IMR-90 (cell line): ENCODE data around the gene SSX2IP. TPM values are rescaled to one million over a fixed set of nuclear protein-coding genes. Genes with fewer than 3 reads are reported as not detected.

ENCODE experiments used
- ATAC-seq: fragments of 200-7000 bp; cut with Tn5 transposase; 2 replicates; pipeline ENCODE4 v1.9.1; 2020; ENCODE audit warnings: low read depth, mild to moderate bottlenecking, moderate library complexity
- BruUV-seq: library from RNA; stranded (reverse); fragments of 400-500 nt; replicated peaks from 2 replicates; lab custom pipeline; 2021; lab: Mats Ljungman, UMichigan
- CTCF ChIA-PET: fragments of 300-600 bp; formaldehyde crosslinking; extraction: SDS; loops from one replicate; lab custom pipeline; 2021; ENCODE audit warnings: antibody characterized with exemption; lab: Yijun Ruan, JAX
- POLR2A ChIA-PET: fragments of 300-600 bp; sonication (Branson Sonifier 250); formaldehyde crosslinking; loops from one replicate; lab custom pipeline; 2022; ENCODE audit warnings: antibody characterized with exemption; ENCODE audit not compliant: unreplicated experiment; lab: Charles Lee
- DNase-seq: peaks from one replicate; pipeline ENCODE4 v3.0.0; 2013
- H2AFZ ChIP-seq: replicated peaks from 2 replicates; pipeline ENCODE3; 2013; ENCODE audit warnings: low read length, mild to moderate bottlenecking; ENCODE audit not compliant: poor library complexity
- H2AK5ac ChIP-seq: 2 replicates; pipeline ENCODE4 v1.6.1; 2013; ENCODE audit warnings: low read depth, low read length, inconsistent platforms
- H2AK9ac ChIP-seq: replicated peaks from 2 replicates; pipeline ENCODE3; 2013; ENCODE audit warnings: mild to moderate bottlenecking, low read depth, low read length, moderate library complexity; ENCODE audit not compliant: poor library complexity
- H2BK120ac ChIP-seq: 2 replicates; pipeline ENCODE4 v1.6.1; 2013; ENCODE audit warnings: low read depth, low read length, inconsistent platforms
- H2BK15ac ChIP-seq: 3 replicates; pipeline ENCODE4 v1.6.1; 2013; ENCODE audit warnings: low read depth, low read length, inconsistent platforms
- H2BK20ac ChIP-seq: 2 replicates; pipeline ENCODE4 v1.6.1; 2013; ENCODE audit warnings: low read depth, mild to moderate bottlenecking, inconsistent platforms, low read length, moderate library complexity
- H2BK5ac ChIP-seq: 2 replicates; pipeline ENCODE4 v1.6.1; 2013; ENCODE audit warnings: mild to moderate bottlenecking, low read depth, low read length, inconsistent platforms; ENCODE audit not compliant: poor library complexity, severe bottlenecking
- H3K14ac ChIP-seq: replicated peaks from 2 replicates; pipeline ENCODE4 v1.6.1; 2013; ENCODE audit warnings: low read depth, low read length, inconsistent platforms
- H3K18ac ChIP-seq: 2 replicates; pipeline ENCODE4 v1.6.1; 2013; ENCODE audit warnings: low read depth, low read length, control low read depth
- H3K23ac ChIP-seq: 2 replicates; pipeline ENCODE4 v1.6.1; 2013; ENCODE audit warnings: low read depth, low read length, inconsistent platforms
- H3K27ac ChIP-seq: 2 replicates; pipeline ENCODE4 v1.5.1; 2013; ENCODE audit warnings: mild to moderate bottlenecking, control low read depth, low read length; ENCODE audit not compliant: insufficient read depth
- H3K27me3 ChIP-seq: 2 replicates; pipeline ENCODE4 v1.6.1; 2013; ENCODE audit warnings: low read length; ENCODE audit not compliant: control insufficient read depth, insufficient read depth
- H3K36me3 ChIP-seq: 2 replicates; pipeline ENCODE4 v1.6.1; 2013; ENCODE audit warnings: low read length, mixed read lengths; ENCODE audit not compliant: control insufficient read depth, insufficient read depth
- H3K4ac ChIP-seq: 2 replicates; pipeline ENCODE4 v1.6.1; 2013; ENCODE audit warnings: low read depth, low read length, inconsistent platforms
- H3K4me1 ChIP-seq: 2 replicates; pipeline ENCODE4 v1.6.1; 2013; ENCODE audit warnings: low read length, mixed read lengths; ENCODE audit not compliant: control insufficient read depth, insufficient read depth
- H3K4me2 ChIP-seq: 2 replicates; pipeline ENCODE4 v1.6.1; 2013; ENCODE audit warnings: low read depth, mild to moderate bottlenecking, control low read depth, low read length, moderate library complexity
- H3K4me3 ChIP-seq: 2 replicates; pipeline ENCODE4 v1.5.1; 2013; ENCODE audit warnings: low read depth, mild to moderate bottlenecking, control low read depth, low read length, moderate library complexity; ENCODE audit not compliant: insufficient read depth
- H3K56ac ChIP-seq: 2 replicates; pipeline ENCODE4 v1.6.1; 2013; ENCODE audit warnings: low read length, inconsistent platforms; ENCODE audit not compliant: insufficient read depth; ENCODE audit errors: extremely low read depth
- H3K79me1 ChIP-seq, 2 experiments: 2 replicates each; pipeline ENCODE4 v1.6.1; 2013; ENCODE audit warnings: low read length in 2 of 2, inconsistent platforms in 1 of 2, low read depth in 1 of 2
- H3K9ac ChIP-seq: 2 replicates; pipeline ENCODE4 v1.6.1; 2013; ENCODE audit warnings: low read depth, low read length, control low read depth
- H3K9me1 ChIP-seq: 2 replicates; pipeline ENCODE4 v1.6.1; 2013; ENCODE audit warnings: low read length, inconsistent platforms; ENCODE audit not compliant: insufficient read depth
- H3K9me3 ChIP-seq: 2 replicates; pipeline ENCODE4 v1.6.1; 2013; ENCODE audit warnings: low read length; ENCODE audit not compliant: control insufficient read depth, insufficient read depth
- H4K20me1 ChIP-seq: 2 replicates; pipeline ENCODE4 v1.6.1; 2013; ENCODE audit warnings: low read length, inconsistent platforms; ENCODE audit not compliant: insufficient read depth
- H4K5ac ChIP-seq: 2 replicates; pipeline ENCODE4 v1.6.1; 2013; ENCODE audit warnings: mild to moderate bottlenecking, low read depth, low read length, control low read depth
- H4K8ac ChIP-seq, 2 experiments: 2 replicates each; pipeline ENCODE4 v1.6.1; 2013; ENCODE audit warnings: low read depth in 2 of 2, low read length in 2 of 2, control low read depth in 1 of 2, inconsistent platforms in 1 of 2
- H4K91ac ChIP-seq: 2 replicates; pipeline ENCODE4 v1.6.1; 2013; ENCODE audit warnings: low read depth, low read length, inconsistent platforms; ENCODE audit not compliant: insufficient read depth
- CEBPB ChIP-seq: IDR thresholded peaks from 2 replicates; pipeline ENCODE4 v1.6.1; 2012; ENCODE audit warnings: low read depth, low read length, improper control_type of control experiment
- CTCF ChIP-seq: conservative IDR thresholded peaks from 2 replicates; pipeline ENCODE4 v1.5.1; 2012; ENCODE audit warnings: mild to moderate bottlenecking, low read depth, low read length, improper control_type of control experiment
- MAFK ChIP-seq: IDR thresholded peaks from 2 replicates; pipeline ENCODE4 v1.6.1; 2012; ENCODE audit warnings: low read depth, low read length, improper control_type of control experiment
- NFE2L2 ChIP-seq: fragments of 150-350 bp; IDR thresholded peaks from 2 replicates; pipeline ENCODE4 v1.6.1; 2016; ENCODE audit warnings: low read depth, mild to moderate bottlenecking, low read length
- USF2 ChIP-seq: fragments of 150-350 bp; IDR thresholded peaks from 2 replicates; pipeline ENCODE4 v1.6.1; 2017; ENCODE audit warnings: mild to moderate bottlenecking, antibody characterized with exemption, low read length, low read depth
- WGBS, 2 experiments: methylation state at CpG; one replicate each; pipeline versions ENCODE4 v1.1.5 to v1.1.7; 2013; ENCODE audit warnings: missing lambda C conversion rate in 2 of 2; ENCODE audit not compliant: insufficient read length in 1 of 2; ENCODE audit errors: extremely low coverage in 2 of 2; 5-methylcytosine and 5-hydroxymethylcytosine counted together
- dilution Hi-C: fragments of 300-500 bp; cut with HindIII; formaldehyde crosslinking; loops from one replicate; pipeline ENCODE4 v1.14.3; 2018; ENCODE audit warnings: low sequenced_read_pairs; ENCODE audit not compliant: unreplicated experiment
- in situ Hi-C: fragments of 300-500 bp; cut with MboI; formaldehyde crosslinking; loops from 3 replicates; pipeline ENCODE4 v1.14.3; 2019; ENCODE audit warnings: low sequenced_read_pairs, inconsistent platforms, mixed read lengths
- intact Hi-C: fragments of 100-400 bp; cut with micrococcal nuclease; formaldehyde crosslinking; loops from 2 replicates; pipeline ENCODE4 v1.10.0; 2022
- polyA plus RNA-seq, 3 experiments: library from polyadenylated mRNA; depleted of rRNA; stranded (reverse); fragments of >200 nt; gene quantifications; 2 replicates each; pipeline ENCODE4 v1.2.3, GENCODE V29; 2012; ENCODE audit warnings: low replicate concordance in 1 of 3
- total RNA-seq: library from RNA; depleted of rRNA; stranded (reverse); fragments of >200 nt; gene quantifications from 2 replicates; pipeline ENCODE4 v1.2.3, GENCODE V29; 2012

Gene SSX2IP
- total and polyA plus RNA-seq, 2 of the 4 experiments (the other 2 are of a cell fraction): 7.7 to 13.4 TPM

GRCh38 chr1:84687714-84688462, 2.4 kb downstream of the SSX2IP start:
- Histone ChIP-seq H3K9me3 (no peaks in the 10 kb centered on the region), H4K91ac (no peak overlapping the region)

More at GRCh38 chr1:84687714-84688462, 2.4 kb downstream of the SSX2IP start:
- CTCF ChIA-PET: no interaction called here
- H2BK15ac ChIP-seq: no peak overlapping the region
- H3K27me3 ChIP-seq: no peaks in the 10 kb centered on the region
- POLR2A ChIA-PET: no interaction called here
- BruUV-seq: no TSS peak
- H2BK20ac ChIP-seq: no peak overlapping the region
- ATAC-seq (0 out of 2 replicates have a peak, but pooled peaks have one; percentile 0), DNase-seq (peak; percentile 66)
- no peak overlapping the region for H3K4ac ChIP-seq
- H4K20me1 ChIP-seq: no peaks in the 10 kb centered on the region; the same call in 1 of the 2 replicates
- H2AK5ac ChIP-seq: no peak overlapping the region
- H3K79me1 ChIP-seq: peaks cover 26% of the 10 kb centered on the region in 2 experiments
- H2BK120ac ChIP-seq: no peak overlapping the region
- H4K8ac ChIP-seq: no peak overlapping the region
- H3K4me2 ChIP-seq: peak overlapping the region; percentile 16
- no peak overlapping the region for H3K23ac ChIP-seq
- H3K4me1 ChIP-seq: peaks cover 4% of the 10 kb centered on the region
- H4K5ac ChIP-seq: no peak overlapping the region
- no peak overlapping the region for H2AFZ ChIP-seq
- dilution Hi-C loops (no loop called here), intact Hi-C loops (loop anchor here (2.0 to 5.0 kb wide), 3 partner anchors 65 to 246 kb away; no protein-coding TSS in a partner anchor), in situ Hi-C loops (no loop called here)
- H3K4me3 ChIP-seq: no peak overlapping the region
- H3K18ac ChIP-seq: no peak overlapping the region
- H2BK5ac ChIP-seq: no peak overlapping the region
- 0 out of 2 replicates have a peak overlapping the region, but pooled peaks have one; percentile 22 for H3K14ac ChIP-seq
- no CpG with 5 or more reads among the region's 5 CpGs for WGBS, 2 experiments
- peaks cover 6% of the 10 kb centered on the region; the same call in 1 of the 2 replicates for H3K9me1 ChIP-seq
- TF ChIP-seq USF2 (no peak), CEBPB (no peak), MAFK (peak; percentile 33; the same call in 1 of the 2 replicates), NFE2L2 (no peak), CTCF (no peak)
- H3K56ac ChIP-seq: no peak overlapping the region
- H3K36me3 ChIP-seq: no peaks in the 10 kb centered on the region
- H3K27ac ChIP-seq: no peak overlapping the region
- H2AK9ac ChIP-seq: no peak overlapping the region
- H3K9ac ChIP-seq: no peak overlapping the region
